IgD-negative memory B cell (primary cell): Measurements from ENCODE around the gene NOL4L. TPM values are rescaled to one million over a fixed set of nuclear protein-coding genes. Genes with fewer than 3 reads are reported as not detected.

Experiments used
- H3K27ac Mint-ChIP-seq, 3 donors: one replicate each; pipeline ENCODE4 v1.8.0; 2020 to 2022; ENCODE audit warnings: mild to moderate bottlenecking in 3 of 3, mixed read lengths in 3 of 3, moderate library complexity in 1 of 3
- H3K27me3 Mint-ChIP-seq: one replicate; pipeline ENCODE4 v1.8.0; 2021; ENCODE audit warnings: mixed read lengths
- H3K36me3 Mint-ChIP-seq: one replicate; pipeline ENCODE4 v1.8.0; 2020; ENCODE audit warnings: mild to moderate bottlenecking, mixed read lengths
- H3K4me1 Mint-ChIP-seq, 3 donors: one replicate each; pipeline ENCODE4 v1.8.0; 2020 to 2022; ENCODE audit warnings: mixed read lengths in 3 of 3, mild to moderate bottlenecking in 1 of 3
- H3K4me3 Mint-ChIP-seq, 4 donors: one replicate each; pipeline ENCODE4 v1.8.0; 2020 to 2022; ENCODE audit warnings: mild to moderate bottlenecking in 4 of 4, mixed read lengths in 4 of 4, moderate library complexity in 3 of 4
- H3K9me3 Mint-ChIP-seq, 3 donors: one replicate each; pipeline ENCODE4 v1.8.0; 2020 to 2021; ENCODE audit warnings: mixed read lengths in 3 of 3, mild to moderate bottlenecking in 1 of 3
- polyA plus RNA-seq: library from polyadenylated mRNA; unstranded; fragments of 300-500 nt; fragmentation: Illumina TruSeq; gene quantifications from one replicate; pipeline ENCODE4 v1.2.3, GENCODE V29; 2021

Gene NOL4L
- polyA plus RNA-seq, 1 donor from 2014 or later = 7.3 TPM

- peak overlapping the region; percentile 50 to 82 (median 74) for H3K4me3 Mint-ChIP-seq
- no peaks in the 10 kb centered on the region for H3K27me3 Mint-ChIP-seq
- peak overlapping the region; percentile 47 to 76 (median 57) for H3K27ac Mint-ChIP-seq
These were observed 126.9 kb downstream of the NOL4L start for GRCh38 chr20:32458061-32458836.

GRCh38 chr20:32457479-32457986 is 127.6 kb downstream of the NOL4L start:
- H3K4me3 Mint-ChIP-seq = peak overlapping the region in 3 of 4 donors; percentile 68 to 82 (median 81)
- no peaks in the 10 kb centered on the region for H3K27me3 Mint-ChIP-seq
- H3K27ac Mint-ChIP-seq = peak overlapping the region in 2 of 3 donors; percentile 47 to 57
- H3K4me1 Mint-ChIP-seq = peaks cover 4 to 15% (median 10%) of the 10 kb centered on the region in 3 donors
- peaks cover 3% of the 10 kb centered on the region for H3K36me3 Mint-ChIP-seq
- H3K9me3 Mint-ChIP-seq = no peaks in the 10 kb centered on the region

More at GRCh38 chr20:32458061-32458836, 126.9 kb downstream of the NOL4L start:
- Mint-ChIP-seq H3K36me3 (peaks cover 3% of the 10 kb centered on the region), H3K9me3 (no peaks in the 10 kb centered on the region), H3K4me1 (peaks cover 4 to 15% (median 10%) of the 10 kb centered on the region in 3 donors)

- H3K27ac Mint-ChIP-seq = no peak overlapping the region
- no peaks in the 10 kb centered on the region for H3K27me3 Mint-ChIP-seq
- H3K4me3 Mint-ChIP-seq = peak overlapping the region in 1 of 4 donors; percentile 8
- H3K9me3 Mint-ChIP-seq = no peaks in the 10 kb centered on the region
- H3K4me1 Mint-ChIP-seq = peaks cover 4 to 15% (median 10%) of the 10 kb centered on the region in 3 donors
- peaks cover 3% of the 10 kb centered on the region for H3K36me3 Mint-ChIP-seq
These were observed 128.2 kb downstream of the NOL4L start for GRCh38 chr20:32456869-32457478.

GRCh38 chr20:32455901-32456701 is 129.0 kb downstream of the NOL4L start:
- Mint-ChIP-seq H3K4me1 (peaks cover 4 to 18% (median 10%) of the 10 kb centered on the region in 3 donors), H3K4me3 (no peak overlapping the region), H3K9me3 (no peaks in the 10 kb centered on the region), H3K27me3 (no peaks in the 10 kb centered on the region), H3K36me3 (peaks cover 3% of the 10 kb centered on the region), H3K27ac (no peak overlapping the region)

- H3K4me1 Mint-ChIP-seq = peaks cover 5 to 20% (median 10%) of the 10 kb centered on the region in 3 donors
- peaks cover 3% of the 10 kb centered on the region for H3K36me3 Mint-ChIP-seq
- H3K27me3 Mint-ChIP-seq = no peaks in the 10 kb centered on the region
- H3K4me3 Mint-ChIP-seq = no peak overlapping the region
- H3K27ac Mint-ChIP-seq = peak overlapping the region; percentile 26 to 71 (median 29)
- no peaks in the 10 kb centered on the region for H3K9me3 Mint-ChIP-seq
These were observed 129.8 kb downstream of the NOL4L start for GRCh38 chr20:32455171-32455900.

- Mint-ChIP-seq H3K27ac (peak overlapping the region; percentile 29 to 71 (median 59)), H3K9me3 (no peaks in the 10 kb centered on the region), H3K4me3 (peak overlapping the region in 1 of 4 donors; percentile 81), H3K4me1 (peaks cover 13 to 26% (median 17%) of the 10 kb centered on the region in 3 donors), H3K36me3 (peaks cover 3% of the 10 kb centered on the region), H3K27me3 (no peaks in the 10 kb centered on the region)
These were observed 130.7 kb downstream of the NOL4L start for GRCh38 chr20:32454164-32455145.

GRCh38 chr20:32453467-32454163 is 131.5 kb downstream of the NOL4L start:
- H3K27ac Mint-ChIP-seq = peak overlapping the region in 1 of 3 donors; percentile 59
- peaks cover 3% of the 10 kb centered on the region for H3K36me3 Mint-ChIP-seq
- no peaks in the 10 kb centered on the region for H3K27me3 Mint-ChIP-seq
- no peaks in the 10 kb centered on the region for H3K9me3 Mint-ChIP-seq
- peak overlapping the region in 1 of 4 donors; percentile 49 for H3K4me3 Mint-ChIP-seq
- H3K4me1 Mint-ChIP-seq = peaks cover 15 to 24% (median 19%) of the 10 kb centered on the region in 3 donors

GRCh38 chr20:32452776-32453466 is 132.2 kb downstream of the NOL4L start:
- H3K36me3 Mint-ChIP-seq = peaks cover 3% of the 10 kb centered on the region
- no peak overlapping the region for H3K4me3 Mint-ChIP-seq
- H3K9me3 Mint-ChIP-seq = no peaks in the 10 kb centered on the region
- peak overlapping the region in 1 of 3 donors; percentile 76 for H3K27ac Mint-ChIP-seq
- H3K4me1 Mint-ChIP-seq = peaks cover 15 to 17% (median 16%) of the 10 kb centered on the region in 3 donors
- no peaks in the 10 kb centered on the region for H3K27me3 Mint-ChIP-seq

- no peak overlapping the region for H3K4me3 Mint-ChIP-seq
- peak overlapping the region in 1 of 3 donors; percentile 46 for H3K27ac Mint-ChIP-seq
- no peaks in the 10 kb centered on the region for H3K9me3 Mint-ChIP-seq
- no peaks in the 10 kb centered on the region for H3K27me3 Mint-ChIP-seq
- H3K4me1 Mint-ChIP-seq = peaks cover 16% of the 10 kb centered on the region in 3 donors
- peaks cover 3% of the 10 kb centered on the region for H3K36me3 Mint-ChIP-seq
These were observed 133.3 kb downstream of the NOL4L start for GRCh38 chr20:32451682-32452461.

- H3K27ac Mint-ChIP-seq = peak overlapping the region in 1 of 3 donors; percentile 28
- no peak overlapping the region for H3K4me3 Mint-ChIP-seq
- peaks cover 3% of the 10 kb centered on the region for H3K36me3 Mint-ChIP-seq
These were observed 133.8 kb downstream of the NOL4L start for GRCh38 chr20:32451340-32451681.

GRCh38 chr20:32450484-32451061 is 134.6 kb downstream of the NOL4L start:
- H3K9me3 Mint-ChIP-seq = no peaks in the 10 kb centered on the region
- H3K36me3 Mint-ChIP-seq = peaks cover 3% of the 10 kb centered on the region
- peaks cover 17 to 26% (median 18%) of the 10 kb centered on the region in 3 donors for H3K4me1 Mint-ChIP-seq
- H3K4me3 Mint-ChIP-seq = peak overlapping the region in 1 of 4 donors; percentile 12
- no peaks in the 10 kb centered on the region for H3K27me3 Mint-ChIP-seq
- H3K27ac Mint-ChIP-seq = peak overlapping the region in 2 of 3 donors; percentile 8 to 94

More at GRCh38 chr20:32451340-32451681, 133.8 kb downstream of the NOL4L start:
- peaks cover 16 to 20% (median 16%) of the 10 kb centered on the region in 3 donors for H3K4me1 Mint-ChIP-seq
- no peaks in the 10 kb centered on the region for H3K9me3 Mint-ChIP-seq
- no peaks in the 10 kb centered on the region for H3K27me3 Mint-ChIP-seq
